ENCODE results near the gene JAKMIP2.

The JAKMIP2 gene

DNA sequence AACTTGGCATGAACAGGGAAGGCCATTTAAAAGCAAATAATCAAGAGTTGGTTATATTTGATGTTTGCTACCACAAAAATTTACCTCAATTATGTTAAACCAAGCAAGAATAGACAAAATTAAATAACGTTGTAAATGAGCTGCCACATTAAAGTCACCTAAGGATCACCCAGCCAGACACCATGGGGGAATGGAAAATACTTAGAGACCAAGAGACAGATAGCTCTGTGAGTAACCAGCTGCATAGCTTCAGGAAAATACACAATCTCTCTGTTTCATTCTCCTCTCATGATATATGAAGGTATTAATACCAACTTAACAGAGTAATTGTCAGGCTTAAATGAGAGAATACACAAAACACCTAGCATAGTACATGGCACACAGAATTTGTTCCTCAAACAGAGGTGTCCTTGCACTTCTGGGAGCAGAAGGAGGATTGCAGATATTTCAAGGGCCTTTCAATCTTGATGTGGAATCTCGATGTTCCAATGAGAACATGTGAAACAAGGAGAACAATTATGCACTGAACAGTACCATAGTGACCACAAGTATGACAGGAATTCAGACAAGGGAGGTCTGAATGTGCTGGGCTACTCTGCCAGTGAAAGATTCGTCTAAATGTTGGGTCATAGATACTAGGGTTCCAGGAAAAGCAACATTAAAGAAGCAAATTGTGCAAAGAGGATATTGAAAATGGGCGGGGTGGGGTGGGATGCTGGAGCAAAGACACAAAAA lies 18.6 kb downstream of the JAKMIP2 start:
- TF ChIP-seq, protein P1, sequence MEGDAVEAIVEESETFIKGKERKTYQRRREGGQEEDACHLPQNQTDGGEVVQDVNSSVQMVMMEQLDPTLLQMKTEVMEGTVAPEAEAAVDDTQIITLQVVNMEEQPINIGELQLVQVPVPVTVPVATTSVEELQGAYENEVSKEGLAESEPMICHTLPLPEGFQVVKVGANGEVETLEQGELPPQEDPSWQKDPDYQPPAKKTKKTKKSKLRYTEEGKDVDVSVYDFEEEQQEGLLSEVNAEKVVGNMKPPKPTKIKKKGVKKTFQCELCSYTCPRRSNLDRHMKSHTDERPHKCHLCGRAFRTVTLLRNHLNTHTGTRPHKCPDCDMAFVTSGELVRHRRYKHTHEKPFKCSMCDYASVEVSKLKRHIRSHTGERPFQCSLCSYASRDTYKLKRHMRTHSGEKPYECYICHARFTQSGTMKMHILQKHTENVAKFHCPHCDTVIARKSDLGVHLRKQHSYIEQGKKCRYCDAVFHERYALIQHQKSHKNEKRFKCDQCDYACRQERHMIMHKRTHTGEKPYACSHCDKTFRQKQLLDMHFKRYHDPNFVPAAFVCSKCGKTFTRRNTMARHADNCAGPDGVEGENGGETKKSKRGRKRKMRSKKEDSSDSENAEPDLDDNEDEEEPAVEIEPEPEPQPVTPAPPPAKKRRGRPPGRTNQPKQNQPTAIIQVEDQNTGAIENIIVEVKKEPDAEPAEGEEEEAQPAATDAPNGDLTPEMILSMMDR (IDR thresholded peaks at IDR 0.05; ENCODE audit: low read depth, low read length): no peak
- no peak for DNase-seq (ENCODE audit: extremely low read depth, low read depth)

DNA sequence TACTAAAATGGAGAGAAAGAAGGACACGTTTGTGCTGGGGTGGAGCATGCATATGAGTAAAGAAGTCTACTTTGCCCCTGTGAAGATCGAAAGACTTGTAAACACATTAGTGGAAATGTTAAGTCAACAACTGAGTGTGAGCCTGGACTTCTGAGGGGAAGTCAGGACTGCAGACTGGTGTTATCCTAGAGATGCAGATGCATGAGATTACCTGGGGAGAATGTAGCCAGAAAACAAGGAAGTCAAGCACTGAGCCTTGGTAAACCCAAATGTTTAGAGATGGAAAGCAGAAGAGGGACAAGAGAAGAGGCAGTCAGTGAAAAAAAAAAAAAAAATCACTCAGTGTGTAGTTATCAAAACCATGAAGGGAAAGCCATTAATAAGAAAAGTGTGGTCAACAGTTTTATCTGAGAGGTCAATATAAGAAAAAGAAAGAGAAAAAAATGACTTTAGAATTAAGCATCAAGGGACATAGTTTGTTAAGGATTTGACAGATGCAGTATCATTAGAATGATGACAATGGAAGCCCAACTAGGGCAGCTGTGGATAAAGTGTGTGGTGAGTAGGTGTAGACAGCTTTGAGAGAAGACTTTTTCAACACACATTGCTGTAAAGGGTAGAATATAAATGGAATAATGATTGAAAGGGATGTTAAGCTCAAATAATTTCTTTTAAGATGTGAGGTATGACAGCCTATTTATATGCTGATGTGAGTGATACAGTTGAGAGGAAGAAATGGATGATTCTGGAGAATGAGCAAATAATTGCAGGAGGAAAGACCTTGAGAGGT lies 22.2 kb downstream of the JAKMIP2 start:
- no peak for DNase-seq (ENCODE audit: extremely low read depth, low read depth)
- TF ChIP-seq, protein P1 (IDR thresholded peaks at IDR 0.05; ENCODE audit: low read depth, low read length): no peak

DNA sequence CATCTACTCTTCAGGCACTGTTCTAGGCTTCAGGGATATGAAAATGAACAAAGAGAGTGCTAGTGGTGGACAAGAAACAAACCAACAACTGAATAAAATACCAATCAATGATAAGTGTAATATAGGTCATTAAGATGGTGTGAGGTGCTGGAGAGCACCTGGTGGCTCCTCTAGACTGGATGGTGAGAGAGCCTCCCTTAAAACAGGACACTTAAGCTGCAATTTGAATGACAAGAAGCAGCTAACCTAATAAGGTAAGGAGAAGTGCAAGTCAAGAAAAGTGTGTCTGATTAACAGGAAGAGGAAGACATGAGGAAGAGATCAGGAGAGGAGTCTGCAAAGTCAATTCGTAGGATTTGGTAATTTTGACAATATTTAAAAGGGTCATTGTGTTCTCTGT lies 23.1 kb downstream of the JAKMIP2 start:
- TF ChIP-seq, protein P1 (IDR thresholded peaks at IDR 0.05; ENCODE audit: low read depth, low read length): no peak
- DNase-seq (ENCODE audit: extremely low read depth, low read depth): no peak

DNA sequence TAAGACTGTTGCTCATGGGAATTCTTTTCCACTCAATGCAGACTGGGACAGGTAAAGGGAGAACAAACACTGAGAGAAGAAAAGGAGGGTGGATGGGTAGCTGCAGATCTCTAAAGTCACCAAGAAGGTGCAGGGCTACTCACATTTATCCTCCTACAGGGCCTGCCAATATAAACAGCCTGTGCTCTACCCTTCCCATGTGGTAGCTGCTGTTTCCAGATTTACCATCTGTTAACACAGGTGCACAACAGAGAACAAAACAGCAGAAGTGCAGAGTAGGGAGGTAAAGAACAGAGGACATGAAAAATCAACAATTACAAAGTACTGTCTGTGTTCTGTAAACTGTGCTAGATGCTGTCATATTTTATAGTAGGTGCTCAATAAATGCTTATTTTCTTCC lies 26.0 kb downstream of the JAKMIP2 start:
- no peak for DNase-seq (ENCODE audit: extremely low read depth, low read depth)
- TF ChIP-seq, protein P1 (IDR thresholded peaks at IDR 0.05; ENCODE audit: low read depth, low read length): no peak

DNA sequence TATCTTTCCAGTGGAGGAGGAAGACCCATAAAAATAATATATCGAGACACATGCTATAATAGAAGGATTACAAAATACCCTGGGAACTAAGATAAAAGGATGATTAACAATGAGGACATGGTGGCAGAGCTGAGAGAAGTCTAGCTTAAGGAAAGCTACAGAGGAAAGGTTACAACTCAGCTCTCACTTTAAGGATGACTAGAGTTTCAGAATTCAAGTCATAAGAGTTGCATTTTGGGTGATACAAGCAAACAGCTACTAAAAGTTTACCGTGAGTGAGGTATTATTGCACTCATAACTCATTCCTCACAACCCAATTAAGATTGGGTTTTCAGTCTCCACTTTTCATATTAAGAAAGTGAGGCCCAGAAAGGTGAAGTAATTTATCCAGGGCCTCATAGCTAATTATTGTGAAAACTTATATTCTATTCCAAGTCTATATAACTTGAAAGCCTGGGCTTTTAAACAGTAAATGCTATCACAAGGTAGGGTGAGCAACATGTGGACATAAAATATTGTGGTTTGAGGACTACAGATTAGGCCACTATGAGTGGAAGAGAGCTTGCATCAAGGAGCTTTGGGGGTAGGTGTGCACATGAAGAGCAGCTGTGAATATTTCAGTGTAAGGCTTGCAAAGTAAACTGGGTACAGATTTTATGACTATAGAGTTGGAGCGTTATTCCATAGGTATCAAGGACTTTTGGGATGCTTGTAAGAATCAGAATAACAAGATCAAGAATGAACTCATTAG lies 28.0 kb downstream of the JAKMIP2 start:
- TF ChIP-seq, protein P1 (IDR thresholded peaks at IDR 0.05; ENCODE audit: low read depth, low read length): no peak
- no peak for DNase-seq (ENCODE audit: extremely low read depth, low read depth)

DNA sequence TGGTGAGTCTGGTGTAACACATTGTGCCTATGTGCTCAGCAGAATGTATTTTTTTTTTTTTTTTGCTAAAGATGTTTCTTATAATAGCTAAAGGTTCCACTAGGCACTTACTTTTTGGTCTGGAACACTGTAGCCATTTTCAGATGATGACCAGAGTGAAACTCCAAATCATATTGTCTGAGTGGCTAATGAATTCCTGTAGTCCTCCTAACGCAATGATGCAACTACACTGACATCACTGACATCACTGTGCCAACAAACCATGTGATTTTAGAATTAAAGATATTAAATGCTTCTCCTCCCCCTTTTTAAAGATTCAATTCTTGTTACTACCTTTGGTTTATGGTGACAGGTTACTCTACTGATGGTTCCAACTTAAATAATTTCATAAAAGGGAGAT lies 28.8 kb downstream of the JAKMIP2 start:
- TF ChIP-seq, protein P1 (IDR thresholded peaks at IDR 0.05; ENCODE audit: low read depth, low read length): no peak
- no peak for DNase-seq (ENCODE audit: extremely low read depth, low read depth)

All from AG09319 (cell line).